GM19372 (cell line): ENCODE measurements around the gene CHMP4B.
A peak's percentile ranks its signal among the peaks of the same experiment; 100 is the strongest.

Source experiments
- ATAC-seq: cut with Tn5 transposase; IDR thresholded peaks from one replicate; pipeline ENCODE4 v1.9.1; 2021; ENCODE audit warnings: mild to moderate bottlenecking, low read depth, moderate library complexity; ENCODE audit not compliant: unreplicated experiment

The CHMP4B gene, protein sequence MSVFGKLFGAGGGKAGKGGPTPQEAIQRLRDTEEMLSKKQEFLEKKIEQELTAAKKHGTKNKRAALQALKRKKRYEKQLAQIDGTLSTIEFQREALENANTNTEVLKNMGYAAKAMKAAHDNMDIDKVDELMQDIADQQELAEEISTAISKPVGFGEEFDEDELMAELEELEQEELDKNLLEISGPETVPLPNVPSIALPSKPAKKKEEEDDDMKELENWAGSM

GRCh38 chr20:33810885-33811775, at the start of gene CHMP4B:
Gene CHMP4B (plus strand): TSS chr20:33811348. CDS start chr20:33811469, 121 bp downstream.
- peak; percentile 95 for ATAC-seq

- ATAC-seq, result no peak
Observed at GRCh38 chr20:33761698-33762250, 49.4 kb upstream of the CHMP4B start.

DNA sequence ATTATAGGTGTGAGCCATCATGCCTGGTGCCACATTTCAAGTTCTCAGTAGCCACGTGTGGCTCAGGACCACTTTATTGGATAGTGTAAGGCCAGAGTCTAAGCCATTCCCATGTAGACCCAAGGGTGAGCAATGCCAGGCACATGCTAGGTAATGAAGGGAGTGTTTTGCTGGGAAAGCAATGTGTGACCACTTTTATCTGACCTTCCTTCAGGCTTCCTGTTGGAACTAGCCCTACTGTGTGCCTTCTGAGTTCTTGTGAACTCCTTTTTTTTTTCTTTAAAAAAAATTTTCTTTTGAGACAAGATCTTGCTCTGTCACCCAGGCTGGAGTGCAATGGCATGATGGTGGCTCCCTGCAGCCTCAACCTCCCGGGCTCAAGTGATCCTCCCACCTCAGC, 46.0 kb upstream of the CHMP4B start:
- ATAC-seq, result no peak

GRCh38 chr20:33765592-33765991, 45.6 kb upstream of the CHMP4B start:
- no peak for ATAC-seq

DNA sequence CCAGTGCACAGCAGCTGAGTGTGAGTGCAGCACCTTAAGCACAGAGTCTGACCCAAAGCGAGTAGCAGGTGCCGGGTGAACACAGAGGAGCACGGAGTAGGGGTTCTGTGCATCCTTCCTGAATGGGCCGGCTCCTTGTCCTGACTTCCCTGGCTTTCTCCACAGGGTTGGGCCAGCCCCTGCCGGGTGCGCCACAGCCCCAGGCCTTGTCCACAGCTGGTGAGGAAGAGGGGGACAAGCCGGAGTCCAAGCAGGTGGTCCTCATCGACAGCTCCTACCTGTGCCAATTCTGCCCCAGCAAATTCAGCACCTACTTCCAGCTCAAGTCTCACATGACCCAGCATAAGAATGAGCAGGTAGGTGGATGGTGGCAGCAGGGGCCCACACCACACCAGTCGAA, 44.5 kb upstream of the CHMP4B start:
- no peak for ATAC-seq

GRCh38 chr20:33767777-33768138, 43.4 kb upstream of the CHMP4B start:
- ATAC-seq, result no peak

DNA sequence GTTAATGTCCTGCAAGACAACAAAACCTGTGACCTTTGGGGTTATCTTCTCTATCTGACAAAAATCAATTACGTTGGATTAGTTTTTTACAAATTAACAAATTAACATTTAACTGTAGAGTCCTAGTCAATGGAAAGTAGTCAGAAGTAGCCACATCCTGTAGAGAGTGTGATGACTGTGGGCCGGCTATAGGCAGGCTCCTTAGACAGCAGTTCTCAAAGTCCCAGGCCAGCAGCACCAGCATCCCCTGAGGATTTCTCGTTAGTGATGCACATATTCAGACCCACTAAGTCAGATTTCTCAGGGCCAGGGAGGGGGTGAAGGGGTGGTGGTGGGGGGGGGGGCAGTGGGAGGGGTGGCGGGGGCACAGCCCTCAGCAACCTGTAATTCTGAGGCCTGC, 42.1 kb upstream of the CHMP4B start:
- ATAC-seq, result no peak

GRCh38 chr20:33770005-33770404, 41.1 kb upstream of the CHMP4B start:
- no peak for ATAC-seq

DNA sequence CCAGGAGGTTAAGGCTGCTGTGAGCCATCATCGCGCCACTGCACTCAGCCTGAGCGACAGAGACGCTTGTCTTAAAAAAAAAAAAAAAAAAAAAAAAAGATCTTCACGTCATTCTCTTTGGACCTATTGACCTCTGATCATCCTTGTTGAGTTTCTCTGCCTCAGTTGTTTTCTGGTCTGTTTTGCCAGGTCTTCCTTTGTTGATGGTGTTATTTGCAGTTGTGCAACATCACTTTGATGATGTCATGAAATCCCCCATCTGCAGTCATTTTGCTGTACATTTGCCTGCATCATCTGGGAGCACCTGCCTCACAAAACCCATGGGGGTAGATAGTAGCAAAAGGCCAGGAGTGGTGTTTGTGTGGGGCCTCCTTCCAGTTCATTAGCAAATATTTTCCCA, 39.2 kb upstream of the CHMP4B start:
- ATAC-seq, result no peak

DNA sequence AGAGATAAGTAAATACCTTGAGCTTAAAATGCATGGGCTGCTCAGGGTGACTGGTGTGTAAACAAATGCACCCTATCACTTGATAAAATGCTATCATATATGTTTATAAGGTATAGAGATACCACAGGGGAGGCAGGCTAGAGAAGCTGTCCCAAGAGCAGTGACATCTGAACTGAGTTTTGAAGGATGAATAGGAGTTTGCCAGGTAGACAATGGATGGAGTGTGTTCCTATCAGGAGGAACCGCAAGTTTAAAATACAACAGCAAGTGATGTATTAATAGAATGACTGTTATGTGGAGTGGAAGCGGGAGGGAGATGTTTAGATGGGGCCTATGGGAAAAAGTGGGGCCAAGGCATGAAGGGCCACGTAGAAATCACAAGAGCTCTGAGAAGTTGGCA, 38.7 kb upstream of the CHMP4B start:
- no peak for ATAC-seq

DNA sequence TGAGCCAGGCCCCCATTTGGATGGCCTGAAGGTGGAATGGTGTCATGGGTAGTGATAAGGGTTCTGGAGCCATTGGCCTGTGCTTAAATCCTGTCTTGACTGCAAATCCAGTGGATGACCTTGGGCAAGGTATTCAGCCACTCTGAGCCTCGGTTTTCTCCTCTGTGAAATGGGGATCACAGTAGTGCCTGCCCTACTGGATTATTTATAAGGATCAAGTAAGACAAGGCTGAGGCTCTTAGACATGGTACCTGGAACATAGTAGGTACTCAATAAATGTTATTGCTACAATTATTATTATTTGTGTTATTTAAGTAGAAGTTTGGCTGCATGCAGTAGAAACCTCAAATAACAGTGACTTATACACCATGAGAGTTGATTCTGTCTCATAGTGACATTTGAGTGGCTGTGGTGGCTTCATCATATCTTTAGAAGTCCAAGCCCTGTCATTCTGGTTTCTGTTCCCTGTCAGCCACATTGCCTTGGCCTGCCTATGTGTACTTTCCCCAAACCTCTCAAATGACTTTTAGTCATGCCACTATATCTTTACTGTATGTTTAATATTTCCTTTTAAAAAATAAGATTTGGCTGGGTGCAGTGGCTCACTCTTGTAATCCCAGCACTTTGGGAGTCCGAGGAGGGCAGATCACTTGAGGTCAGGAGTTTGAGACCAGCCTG, 37.6 kb upstream of the CHMP4B start:
- ATAC-seq, result peak; percentile 45

DNA sequence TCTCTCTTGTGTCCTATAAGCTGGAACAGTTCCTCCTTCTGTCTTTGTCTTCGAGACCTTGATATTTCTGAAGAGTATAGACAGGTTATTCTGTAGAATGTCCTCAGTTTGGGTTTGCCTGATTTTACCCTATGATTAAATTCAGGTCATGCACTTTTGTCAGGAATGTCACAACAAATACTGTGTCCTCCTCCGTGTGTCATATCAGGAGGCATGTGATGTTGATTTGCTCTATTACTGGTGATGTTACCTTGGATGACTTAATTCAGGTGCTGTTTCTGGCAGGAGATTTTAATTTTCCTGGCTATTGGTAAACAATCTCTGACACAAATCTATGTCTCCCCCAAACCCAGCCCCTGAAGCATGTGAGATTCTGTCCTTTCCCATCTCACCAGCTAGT, 33.3 kb upstream of the CHMP4B start:
- no peak for ATAC-seq

DNA sequence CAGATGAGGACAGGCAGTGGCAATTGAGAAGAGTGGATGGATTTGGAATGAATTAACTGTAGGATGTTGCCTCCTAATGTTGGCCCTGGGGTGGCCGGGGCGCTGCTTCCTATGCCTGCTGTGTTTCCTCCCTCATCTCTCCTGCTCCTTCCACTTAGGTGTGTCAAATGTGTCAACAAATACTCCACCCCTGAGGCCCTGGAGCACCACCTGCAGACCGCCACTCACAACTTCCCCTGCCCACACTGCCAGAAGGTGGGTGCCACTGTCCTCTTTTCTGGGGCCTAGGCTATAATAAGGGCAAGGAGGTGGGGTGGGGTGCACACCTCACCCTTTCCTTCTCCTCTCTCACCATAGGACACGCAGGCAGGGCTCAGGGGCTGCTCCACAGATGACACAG, 30.0 kb upstream of the CHMP4B start:
- no peak for ATAC-seq

DNA sequence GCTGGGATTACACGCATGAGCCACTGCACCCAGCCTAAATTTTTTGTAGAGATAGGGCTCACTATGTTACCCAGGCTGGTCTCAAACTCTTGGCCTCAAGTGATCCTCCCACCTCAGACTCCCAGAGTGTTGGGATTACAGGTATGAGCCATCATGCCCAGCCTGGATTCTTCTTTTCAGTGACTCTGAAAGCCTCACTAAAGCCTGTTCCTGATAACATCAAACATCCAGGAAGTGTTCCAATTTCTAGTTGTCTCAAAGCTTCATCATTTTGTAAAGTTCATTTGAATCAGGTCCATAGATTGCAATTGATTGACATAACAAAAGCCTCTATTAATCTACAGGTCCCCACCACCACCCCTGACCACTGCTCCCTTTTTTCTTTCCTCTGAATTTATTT, 29.2 kb upstream of the CHMP4B start:
- no peak for ATAC-seq

DNA sequence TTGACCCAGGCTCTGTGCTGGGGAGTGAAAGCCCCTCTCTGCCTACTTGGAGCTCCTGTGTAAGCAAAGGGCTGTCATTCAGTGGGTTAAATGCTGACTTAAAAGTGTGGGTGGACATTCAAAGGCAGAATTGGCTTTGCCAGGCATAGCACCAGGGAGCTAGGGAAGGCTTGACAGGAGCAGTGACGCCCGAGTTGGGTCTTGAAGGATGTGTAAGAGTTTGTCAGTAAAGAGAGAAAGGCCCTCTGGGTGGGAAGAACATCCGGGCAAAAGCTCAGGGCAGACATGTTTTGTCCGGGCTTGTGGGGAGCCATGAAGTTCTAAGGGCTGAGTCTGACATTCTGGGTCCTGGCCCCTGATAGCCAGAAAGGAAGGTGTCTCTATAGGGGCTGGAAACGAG, 27.9 kb upstream of the CHMP4B start:
- ATAC-seq, result no peak

DNA sequence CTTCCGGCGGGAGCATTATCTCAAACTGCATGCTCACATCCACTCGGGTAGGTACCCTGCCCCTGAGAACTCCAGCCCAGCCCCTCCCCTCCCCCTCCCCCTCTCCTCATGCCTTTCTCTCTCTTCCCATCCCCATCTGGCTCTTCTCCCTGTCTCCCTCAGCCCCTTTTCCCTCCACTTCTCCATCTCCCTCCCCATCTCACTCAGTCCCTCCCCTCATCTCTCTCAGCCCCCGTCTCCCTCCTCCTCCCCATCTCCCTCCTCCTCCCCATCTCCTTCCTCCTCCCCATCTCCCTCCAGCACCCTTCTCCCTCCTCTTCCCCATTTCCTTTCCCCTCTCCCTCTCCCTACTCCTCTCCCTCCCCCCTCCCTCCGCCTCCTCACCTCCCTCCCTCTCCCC, 27.3 kb upstream of the CHMP4B start:
- no peak for ATAC-seq

DNA sequence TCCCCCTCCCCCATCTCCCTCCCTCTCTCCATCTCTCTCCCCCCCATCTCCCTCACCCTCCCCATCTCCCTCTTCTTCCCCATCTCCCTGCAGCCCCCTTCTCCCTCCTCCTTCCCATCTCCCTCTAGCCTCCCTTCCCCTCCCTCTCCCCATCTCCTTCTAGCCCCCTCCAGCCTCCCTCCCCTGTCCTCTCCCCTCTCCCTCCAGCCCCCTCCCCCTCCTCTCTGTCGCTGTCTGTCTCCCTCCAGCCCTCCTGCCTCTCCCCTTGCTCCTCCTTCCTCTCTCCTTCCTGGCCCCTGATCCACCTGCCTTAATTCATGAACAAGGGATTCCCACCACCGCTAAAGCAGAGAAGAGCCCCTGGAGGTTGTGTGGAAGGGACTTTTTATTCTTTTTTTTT, 26.9 kb upstream of the CHMP4B start:
- ATAC-seq, result no peak

DNA sequence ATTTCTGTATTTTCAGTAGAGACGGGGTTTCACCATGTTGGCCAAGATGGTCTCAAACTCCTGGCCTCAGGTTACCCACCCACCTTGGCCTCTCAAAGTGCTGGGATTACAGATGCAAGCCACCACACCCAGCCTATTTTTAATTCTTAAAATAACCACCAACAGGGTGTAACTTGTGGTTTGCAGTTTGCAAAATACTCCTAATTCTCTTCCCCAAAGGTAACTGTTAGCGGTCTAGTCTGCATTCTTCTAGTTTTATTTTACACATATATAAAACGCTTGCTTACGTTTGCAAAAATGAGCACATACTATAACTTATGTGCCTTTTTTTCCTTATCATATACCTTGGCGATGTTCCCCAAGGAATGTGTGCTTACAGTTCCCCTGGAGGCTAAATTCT, 25.6 kb upstream of the CHMP4B start:
- ATAC-seq, result no peak

- no peak for ATAC-seq
Observed at GRCh38 chr20:33787253-33787891, 23.8 kb upstream of the CHMP4B start.

- ATAC-seq, result no peak
Observed at GRCh38 chr20:33788351-33789049, 22.6 kb upstream of the CHMP4B start.
